ENCODE measurements around the gene SH3GL2.

DNA sequence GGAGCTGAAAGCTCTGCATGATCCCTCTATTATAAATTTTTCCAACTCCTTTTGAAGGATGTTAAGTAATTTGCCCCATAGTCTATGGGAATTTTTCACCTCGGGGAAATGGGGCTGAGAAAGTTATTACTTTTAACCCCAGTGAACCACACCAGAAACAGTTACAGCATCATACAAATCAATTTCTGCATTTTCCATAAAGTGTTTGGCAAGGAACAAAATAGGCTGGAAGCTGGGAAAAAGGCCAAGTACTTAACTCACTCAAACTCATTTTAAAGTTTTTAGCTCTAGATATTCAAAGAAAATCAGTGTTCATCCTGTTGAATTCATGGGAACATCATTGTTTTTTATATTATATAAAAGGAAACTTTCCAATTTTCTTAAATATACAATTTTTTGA is 160.9 kb downstream of the SH3GL2 start:
- TF ChIP-seq CTCF (IDR thresholded peaks at IDR 0.05) (no peak), POLR2A (IDR thresholded peaks at IDR 0.05) (no peak)
